Endothelial cell of umbilical vein (primary cell): Measurements from ENCODE around the gene ACBD6. TPM values are rescaled to one million over a fixed set of nuclear protein-coding genes. Genes with fewer than 3 reads are reported as not detected.

Source experiments
- BruUV-seq: library from RNA; stranded (reverse); fragments of 400-500 nt; replicated peaks from 2 replicates; lab custom pipeline; 2021; lab: Mats Ljungman, UMichigan
- CTCF ChIA-PET: fragments of 300-600, 350-600 bp; sonication (Branson Sonifier 250); formaldehyde crosslinking; loops from one replicate; lab custom pipeline; 2021; ENCODE audit warnings: antibody characterized with exemption, inconsistent platforms; lab: Charles Lee
- POLR2A ChIA-PET: fragments of 300-600, 350-600 bp; sonication (Branson Sonifier 250); formaldehyde crosslinking; loops from one replicate; lab custom pipeline; 2021; ENCODE audit warnings: antibody characterized with exemption, inconsistent platforms; lab: Charles Lee
- DNase-seq: peaks from one replicate; pipeline ENCODE4 v3.0.0-alpha.2; 2011; ENCODE audit warnings: low read depth, low spot score
- FAIRE-seq: peaks from 2 replicates; lab custom pipeline; 2011; peaks lifted over from hg19 to GRCh38; lab: Jason Lieb, UNC
- H2AFZ ChIP-seq: 2 replicates; pipeline ENCODE4 v1.6.0; 2012; ENCODE audit warnings: low read depth, low read length, control low read depth, inconsistent platforms
- H3K27ac ChIP-seq: 2 replicates; pipeline ENCODE4 v1.5.1; 2011; ENCODE audit warnings: low read depth, mild to moderate bottlenecking, control low read depth, low read length, moderate library complexity; ENCODE audit not compliant: insufficient read depth
- H3K27me3 ChIP-seq, 2 experiments: 2 replicates each; pipeline versions ENCODE4 v1.6.0 to v1.6.1; 2011; ENCODE audit warnings: low read length in 2 of 2, mixed read lengths in 1 of 2; ENCODE audit not compliant: control insufficient read depth in 2 of 2, insufficient read depth in 2 of 2
- H3K36me3 ChIP-seq, 2 experiments: 2 replicates in 1 of 2; 3 replicates in 1 of 2; pipeline ENCODE4 v1.5.1; 2011; ENCODE audit warnings: low read length in 2 of 2, mild to moderate bottlenecking in 1 of 2, moderate library complexity in 1 of 2; ENCODE audit not compliant: control insufficient read depth in 2 of 2, insufficient read depth in 2 of 2; ENCODE audit errors: extremely low read depth in 1 of 2
- H3K4me1 ChIP-seq: 3 replicates; pipeline ENCODE4 v1.5.1; 2011; ENCODE audit warnings: mild to moderate bottlenecking, low read length; ENCODE audit not compliant: control insufficient read depth, insufficient read depth; ENCODE audit errors: extremely low read depth
- H3K4me2 ChIP-seq: 2 replicates; pipeline ENCODE4 v1.6.1; 2011; ENCODE audit warnings: low read length, control low read depth, mixed read lengths; ENCODE audit not compliant: insufficient read depth
- H3K4me3 ChIP-seq, 3 experiments: fragments of 200-600 bp in 1 of 3; sonication (generic), shearing (Covaris generic) in 1 of 3; replicated peaks in 1 of 3; 2 replicates each; pipeline ENCODE4 v1.5.1; 2011 to 2016; ENCODE audit warnings: control low read depth in 3 of 3, low read length in 3 of 3, mild to moderate bottlenecking in 2 of 3, inconsistent platforms in 1 of 3, low read depth in 1 of 3, moderate library complexity in 1 of 3; ENCODE audit not compliant: insufficient read depth in 1 of 3
- H3K79me2 ChIP-seq: 2 replicates; pipeline ENCODE4 v1.6.0; 2012; ENCODE audit warnings: low read length, inconsistent platforms; ENCODE audit not compliant: control insufficient read depth, insufficient read depth
- H3K9ac ChIP-seq: replicated peaks from 2 replicates; pipeline ENCODE3; 2011; ENCODE audit warnings: low read length, control low read depth; ENCODE audit not compliant: insufficient read depth; ENCODE audit errors: extremely low read depth
- H3K9me1 ChIP-seq: replicated peaks from 3 replicates; pipeline ENCODE4 v1.6.0; 2011; ENCODE audit warnings: mild to moderate bottlenecking, low read length; ENCODE audit not compliant: control insufficient read depth, insufficient read depth; ENCODE audit errors: extremely low read depth
- H3K9me3 ChIP-seq: replicated peaks from 2 replicates; pipeline ENCODE4 v1.5.1; 2012; ENCODE audit warnings: low read length, inconsistent platforms; ENCODE audit not compliant: control insufficient read depth, insufficient read depth
- H4K20me1 ChIP-seq: replicated peaks from 2 replicates; pipeline ENCODE3; 2011; ENCODE audit warnings: mild to moderate bottlenecking, low read length; ENCODE audit not compliant: control insufficient read depth, insufficient read depth; ENCODE audit errors: extremely low read depth
- EZH2 ChIP-seq: IDR thresholded peaks from 2 replicates; pipeline ENCODE4 v1.6.1; 2012; ENCODE audit warnings: borderline replicate concordance, low read depth, mild to moderate bottlenecking, moderate library complexity, low read length, inconsistent platforms; ENCODE audit not compliant: severe bottlenecking
- FOS ChIP-seq: IDR thresholded peaks from 2 replicates; pipeline ENCODE4 v1.6.1; 2011; ENCODE audit warnings: mild to moderate bottlenecking, low read length, moderate library complexity, borderline replicate concordance; ENCODE audit not compliant: insufficient read depth
- GATA2 ChIP-seq: IDR thresholded peaks from 2 replicates; pipeline ENCODE4 v1.7.0; 2011; ENCODE audit warnings: low read depth, mild to moderate bottlenecking, moderate library complexity, mixed read lengths, low read length; ENCODE audit not compliant: insufficient read length, insufficient read depth
- JUN ChIP-seq: IDR thresholded peaks from 2 replicates; pipeline ENCODE4 v1.6.1; 2011; ENCODE audit warnings: borderline replicate concordance, low read depth; ENCODE audit not compliant: insufficient read length, insufficient read depth
- MYC ChIP-seq: IDR thresholded peaks from one replicate; pipeline ENCODE4 v1.6.1; 2011; ENCODE audit warnings: mild to moderate bottlenecking, low read depth, low read length
- POLR2A ChIP-seq: IDR thresholded peaks from 2 replicates; pipeline ENCODE4 v1.6.1; 2012; ENCODE audit warnings: low read depth, mild to moderate bottlenecking, control low read depth, low read length
- POLR2AphosphoS5 ChIP-seq: IDR thresholded peaks from 2 replicates; pipeline ENCODE4 v1.6.1; 2012; ENCODE audit warnings: low read depth, mild to moderate bottlenecking, control low read depth, low read length, moderate library complexity; ENCODE audit not compliant: insufficient read depth
- dilution Hi-C: fragments of 300-500 bp; cut with MboI; formaldehyde crosslinking; loops from one replicate; pipeline ENCODE4 v1.15.0; 2019; ENCODE audit warnings: low sequenced_read_pairs; ENCODE audit not compliant: extremely low pct_ligation_motif_present
- intact Hi-C: fragments of 100-400 bp; cut with micrococcal nuclease; formaldehyde crosslinking; loops from one replicate; pipeline ENCODE4 v1.10.0; 2022
- polyA plus RNA-seq, 4 experiments: library from polyadenylated mRNA; depleted of rRNA in 3 of 4; stranded (reverse) in 3 of 4; unstranded in 1 of 4; fragments of >200 nt; gene quantifications; 2 replicates each; pipeline versions ENCODE4 v1.2.1 to v1.2.3, GENCODE V29; 2011 to 2012; ENCODE audit warnings: missing spikeins in 1 of 4
- total RNA-seq: library from RNA; stranded (reverse); gene quantifications from 2 replicates; pipeline ENCODE4 v1.2.3, GENCODE V29; 2021
- TF ChIP-seq, protein P1 (sequence below), 2 donors: IDR thresholded peaks; 1 replicate in 1 of 2; 2 replicates in 1 of 2; pipeline ENCODE4 v1.5.1; 2011; ENCODE audit warnings: low read length in 2 of 2, mild to moderate bottlenecking in 2 of 2, moderate library complexity in 2 of 2, control low read depth in 1 of 2, inconsistent platforms in 1 of 2, low read depth in 1 of 2; ENCODE audit not compliant: insufficient read depth in 1 of 2; ENCODE audit errors: extremely low read depth in 1 of 2
- TF ChIP-seq, protein P2 (sequence below): IDR thresholded peaks from 2 replicates; pipeline ENCODE4 v1.6.1; 2011; ENCODE audit not compliant: insufficient read depth, insufficient read length

ACBD6 gene
- total and polyA plus RNA-seq, 2 donors (not counting 3 experiments of a cell fraction or from before 2014, with no cell fraction given): 55.6 to 56.4 TPM

GRCh38 chr1:180489976-180490375 lies 12.4 kb downstream of the ACBD6 start:
- H3K9ac ChIP-seq: no peak overlapping the region
- BruUV-seq: no TSS peak
- no peaks in the 10 kb centered on the region for H4K20me1 ChIP-seq
- no peak for DNase-seq
- H3K36me3 ChIP-seq: peaks cover 2 to 6% of the 10 kb centered on the region in 2 experiments
- no peaks in the 10 kb centered on the region for H3K4me1 ChIP-seq
- no peak for FAIRE-seq
- H3K4me2 ChIP-seq: no peak overlapping the region
- dilution Hi-C loops (no loop called here), intact Hi-C loops (no loop called here)
- peaks cover 5% of the 10 kb centered on the region for H3K79me2 ChIP-seq
- no peaks in the 10 kb centered on the region for H3K9me3 ChIP-seq
- TF ChIP-seq, protein P1, sequence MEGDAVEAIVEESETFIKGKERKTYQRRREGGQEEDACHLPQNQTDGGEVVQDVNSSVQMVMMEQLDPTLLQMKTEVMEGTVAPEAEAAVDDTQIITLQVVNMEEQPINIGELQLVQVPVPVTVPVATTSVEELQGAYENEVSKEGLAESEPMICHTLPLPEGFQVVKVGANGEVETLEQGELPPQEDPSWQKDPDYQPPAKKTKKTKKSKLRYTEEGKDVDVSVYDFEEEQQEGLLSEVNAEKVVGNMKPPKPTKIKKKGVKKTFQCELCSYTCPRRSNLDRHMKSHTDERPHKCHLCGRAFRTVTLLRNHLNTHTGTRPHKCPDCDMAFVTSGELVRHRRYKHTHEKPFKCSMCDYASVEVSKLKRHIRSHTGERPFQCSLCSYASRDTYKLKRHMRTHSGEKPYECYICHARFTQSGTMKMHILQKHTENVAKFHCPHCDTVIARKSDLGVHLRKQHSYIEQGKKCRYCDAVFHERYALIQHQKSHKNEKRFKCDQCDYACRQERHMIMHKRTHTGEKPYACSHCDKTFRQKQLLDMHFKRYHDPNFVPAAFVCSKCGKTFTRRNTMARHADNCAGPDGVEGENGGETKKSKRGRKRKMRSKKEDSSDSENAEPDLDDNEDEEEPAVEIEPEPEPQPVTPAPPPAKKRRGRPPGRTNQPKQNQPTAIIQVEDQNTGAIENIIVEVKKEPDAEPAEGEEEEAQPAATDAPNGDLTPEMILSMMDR (IDR thresholded peaks at IDR 0.05; ENCODE audit: extremely low read depth in 1 of 2, insufficient read depth in 1 of 2, low read depth in 1 of 2, low read length in 2 of 2): no peak
- TF ChIP-seq JUN (no peak), POLR2A (no peak), EZH2 (no peak)
- ChIA-PET POLR2A (no interaction called here), CTCF (interaction anchor here (0.7 kb wide), 1 partner anchor 18 kb away, joined by 3 read pairs; no protein-coding TSS in a partner anchor)
- H3K27me3 ChIP-seq: no peaks in the 10 kb centered on the region
- H2AFZ ChIP-seq: no peak overlapping the region
- H3K4me3 ChIP-seq: no peak overlapping the region
- H3K27ac ChIP-seq: no peak overlapping the region
- no peaks in the 10 kb centered on the region for H3K9me1 ChIP-seq

DNA sequence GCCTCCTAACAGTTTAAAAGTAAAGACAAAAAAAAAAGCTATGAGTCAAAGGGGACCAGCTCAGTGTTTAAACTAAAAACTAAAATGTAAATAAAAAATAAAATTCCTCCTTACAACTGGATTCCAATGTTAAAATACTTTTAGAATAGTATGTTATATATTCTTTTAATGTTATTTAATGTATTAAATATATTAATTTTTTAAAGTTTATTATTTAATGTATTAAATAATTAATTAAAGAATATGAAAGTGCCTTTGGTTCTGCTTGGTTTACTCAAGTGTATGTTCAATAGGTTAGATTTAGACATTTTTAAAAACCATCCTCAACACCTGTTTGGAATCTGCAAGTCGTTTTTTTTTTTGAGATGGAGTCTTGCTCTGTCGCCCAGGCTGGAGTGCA lies 13.1 kb downstream of the ACBD6 start:
- H3K4me1 ChIP-seq: no peaks in the 10 kb centered on the region
- H3K9me1 ChIP-seq: no peaks in the 10 kb centered on the region
- no peak overlapping the region for H3K4me2 ChIP-seq
- ChIA-PET CTCF (interaction anchor here (0.7 to 1.0 kb wide), 2 partner anchors 17 to 301 kb away, joined by 3 to 4 read pairs; no protein-coding TSS in a partner anchor), POLR2A (no interaction called here)
- H3K79me2 ChIP-seq: peaks cover 3% of the 10 kb centered on the region
- no peak overlapping the region for H3K27ac ChIP-seq
- no peak for DNase-seq
- no peaks in the 10 kb centered on the region for H3K27me3 ChIP-seq
- TF ChIP-seq EZH2 (no peak), JUN (no peak), FOS (no peak), POLR2A (no peak), MYC (no peak), GATA2 (no peak), POLR2AphosphoS5 (no peak)
- TF ChIP-seq, protein P1 (IDR thresholded peaks at IDR 0.05; ENCODE audit: extremely low read depth in 1 of 2, insufficient read depth in 1 of 2, low read depth in 1 of 2, low read length in 2 of 2): no peak
- TF ChIP-seq, protein P2, sequence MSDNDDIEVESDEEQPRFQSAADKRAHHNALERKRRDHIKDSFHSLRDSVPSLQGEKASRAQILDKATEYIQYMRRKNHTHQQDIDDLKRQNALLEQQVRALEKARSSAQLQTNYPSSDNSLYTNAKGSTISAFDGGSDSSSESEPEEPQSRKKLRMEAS: no peak
- H4K20me1 ChIP-seq: no peaks in the 10 kb centered on the region
- H2AFZ ChIP-seq: no peak overlapping the region
- BruUV-seq: no TSS peak
- H3K36me3 ChIP-seq: peaks cover 2 to 3% of the 10 kb centered on the region in 2 experiments
- intact Hi-C loops (no loop called here), dilution Hi-C loops (no loop called here)
- no peak for FAIRE-seq
- H3K4me3 ChIP-seq: no peak overlapping the region
- H3K9me3 ChIP-seq: no peaks in the 10 kb centered on the region
- H3K9ac ChIP-seq: no peak overlapping the region
